ENCODE data around the gene C19orf38. TPM values are rescaled to one million over a fixed set of nuclear protein-coding genes. Genes with fewer than 3 reads are reported as not detected.
A peak's percentile ranks its signal among the peaks of the same experiment; 100 is the strongest.

The C19orf38 gene
- total RNA-seq, 2 donors from 2014 or later = 0.24 TPM; not detected in 1

- Mint-ChIP-seq H3K27me3 (ENCODE audit: insufficient read depth) (peaks cover 25% of the 10 kb centered on the region), H3K4me1 (no peaks in the 10 kb centered on the region), H3K36me3 (ENCODE audit: low read depth) (no peaks in the 10 kb centered on the region), H3K9me3 (peaks cover 12% of the 10 kb centered on the region), H3K27ac (no peak overlapping the region), H3K4me3 (no peak overlapping the region)
- H3K27me3 ChIP-seq (ENCODE audit: control insufficient read depth, insufficient read depth, low read length, poor library complexity, severe bottlenecking) = no peaks in the 10 kb centered on the region
- DNase-seq = no peak
- no peaks in the 10 kb centered on the region for H3K4me1 ChIP-seq (ENCODE audit: control insufficient read depth, insufficient read depth, low read length)
- no peak for TF ChIP-seq CTCF (conservative IDR thresholded peaks at IDR 0.05)
- H3K9ac ChIP-seq (ENCODE audit: extremely low read depth, low read length, poor library complexity, severe bottlenecking) = no peak overlapping the region
- H3K27ac ChIP-seq (ENCODE audit: low read depth, low read length) = no peak overlapping the region
- no peak overlapping the region for H3K4me3 ChIP-seq (ENCODE audit: low read length)
- H3K9me3 ChIP-seq (ENCODE audit: control insufficient read depth, low read length) = peaks cover 9% of the 10 kb centered on the region
- H3K36me3 ChIP-seq (ENCODE audit: control insufficient read depth, insufficient read depth, low read length) = no peaks in the 10 kb centered on the region
- 90 to 100% methylated on average over 1 of the region's 2 CpGs for WGBS, 2 experiments (ENCODE audit: insufficient coverage in 1 of 2, insufficient read length in 1 of 2)
Observed at GRCh38 chr19:10846500-10847202, 1.6 kb upstream of the C19orf38 start.

- Histone ChIP-seq H3K27me3 (ENCODE audit: control insufficient read depth, insufficient read depth, low read length, poor library complexity, severe bottlenecking) (no peaks in the 10 kb centered on the region), H3K4me1 (ENCODE audit: control insufficient read depth, insufficient read depth, low read length) (no peaks in the 10 kb centered on the region), H3K9me3 (ENCODE audit: control insufficient read depth, low read length) (peaks cover 9% of the 10 kb centered on the region), H3K4me3 (ENCODE audit: low read length) (no peak overlapping the region), H3K27ac (ENCODE audit: low read depth, low read length) (no peak overlapping the region), H3K9ac (ENCODE audit: extremely low read depth, low read length, poor library complexity, severe bottlenecking) (no peak overlapping the region), H3K36me3 (ENCODE audit: control insufficient read depth, insufficient read depth, low read length) (no peaks in the 10 kb centered on the region)
- Mint-ChIP-seq H3K4me1 (no peaks in the 10 kb centered on the region), H3K36me3 (ENCODE audit: low read depth) (no peaks in the 10 kb centered on the region), H3K27ac (no peak overlapping the region), H3K9me3 (peaks cover 12% of the 10 kb centered on the region), H3K27me3 (ENCODE audit: insufficient read depth) (peaks cover 21% of the 10 kb centered on the region), H3K4me3 (no peak overlapping the region)
- no peak for DNase-seq
- TF ChIP-seq CTCF (conservative IDR thresholded peaks at IDR 0.05) = no peak
- 89 to 92% methylated on average over 4 to 5 of the region's 5 CpGs for WGBS, 2 experiments (ENCODE audit: insufficient coverage in 1 of 2, insufficient read length in 1 of 2)
Observed at GRCh38 chr19:10850631-10851030, 2.4 kb downstream of the C19orf38 start.

- no peak for TF ChIP-seq CTCF (conservative IDR thresholded peaks at IDR 0.05)
- DNase-seq = peak; percentile 48
- Mint-ChIP-seq H3K4me3 (no peak overlapping the region), H3K27me3 (ENCODE audit: insufficient read depth) (peaks cover 17% of the 10 kb centered on the region), H3K4me1 (no peaks in the 10 kb centered on the region), H3K27ac (no peak overlapping the region), H3K9me3 (peaks cover 2% of the 10 kb centered on the region), H3K36me3 (ENCODE audit: low read depth) (no peaks in the 10 kb centered on the region)
- WGBS, 2 experiments (ENCODE audit: insufficient coverage in 1 of 2, insufficient read length in 1 of 2) = 82 to 89% methylated on average over 3 to 7 of the region's 7 CpGs
- Histone ChIP-seq H3K9me3 (ENCODE audit: control insufficient read depth, low read length) (peaks cover under 1% of the 10 kb centered on the region), H3K27me3 (ENCODE audit: control insufficient read depth, insufficient read depth, low read length, poor library complexity, severe bottlenecking) (no peaks in the 10 kb centered on the region), H3K9ac (ENCODE audit: extremely low read depth, low read length, poor library complexity, severe bottlenecking) (no peak overlapping the region), H3K27ac (ENCODE audit: low read depth, low read length) (no peak overlapping the region), H3K4me1 (ENCODE audit: control insufficient read depth, insufficient read depth, low read length) (no peaks in the 10 kb centered on the region), H3K4me3 (ENCODE audit: low read length) (no peak overlapping the region), H3K36me3 (ENCODE audit: control insufficient read depth, insufficient read depth, low read length) (no peaks in the 10 kb centered on the region)
Observed at GRCh38 chr19:10852098-10852800, 4.0 kb downstream of the C19orf38 start.

Data from endodermal cell (in vitro differentiated cells).